GM12801 (cell line): ENCODE measurements around the gene SRPX.

Experiments
- CTCF ChIP-seq: IDR thresholded peaks from one replicate; pipeline ENCODE4 v1.5.1; 2011; ENCODE audit warnings: control low read depth; ENCODE audit not compliant: insufficient read length; ENCODE audit errors: extremely low read depth

SRPX gene

GRCh38 chrX:38172596-38172995, 48.1 kb downstream of the SRPX start:
- TF ChIP-seq CTCF, result no peak

GRCh38 chrX:38170556-38170955, 50.1 kb downstream of the SRPX start:
- no peak for TF ChIP-seq CTCF

GRCh38 chrX:38166478-38167083, 54.1 kb downstream of the SRPX start:
- no peak for TF ChIP-seq CTCF

- no peak for TF ChIP-seq CTCF
These were observed 55.6 kb downstream of the SRPX start for GRCh38 chrX:38165023-38165422.

GRCh38 chrX:38163193-38163592, 57.5 kb downstream of the SRPX start:
- TF ChIP-seq CTCF, result no peak

GRCh38 chrX:38156838-38157237, 63.8 kb downstream of the SRPX start:
- no peak for TF ChIP-seq CTCF

- no peak for TF ChIP-seq CTCF
These were observed 65.9 kb downstream of the SRPX start for GRCh38 chrX:38154818-38155217.
